H9 (cell line): ENCODE results near the gene FKBP11. TPM values are rescaled to one million over a fixed set of nuclear protein-coding genes. Genes with fewer than 3 reads are reported as not detected.

Experiments used
- DNase-seq: peaks from one replicate; pipeline ENCODE4 v3.0.0-alpha.2; 2017
- H2AFZ ChIP-seq: one replicate; pipeline ENCODE4 v1.6.1; 2013; ENCODE audit warnings: mild to moderate bottlenecking, low read length, control low read depth, moderate library complexity
- H2AK5ac ChIP-seq: 2 replicates; pipeline ENCODE4 v1.6.1; 2013; ENCODE audit warnings: low read length, control low read depth, mixed read lengths; ENCODE audit not compliant: insufficient read length
- H2BK120ac ChIP-seq: one replicate; pipeline ENCODE4 v1.6.1; 2013; ENCODE audit warnings: low read depth, mild to moderate bottlenecking, low read length, control low read depth, inconsistent platforms; ENCODE audit not compliant: poor library complexity, severe bottlenecking
- H2BK12ac ChIP-seq: 2 replicates; pipeline ENCODE4 v1.6.1; 2013; ENCODE audit warnings: low read length, control low read depth, mixed read lengths, low read depth; ENCODE audit not compliant: insufficient read length
- H2BK15ac ChIP-seq: 2 replicates; pipeline ENCODE4 v1.6.1; 2013; ENCODE audit warnings: low read depth, low read length, control low read depth
- H2BK20ac ChIP-seq: one replicate; pipeline ENCODE4 v1.6.1; 2013; ENCODE audit warnings: low read depth, mild to moderate bottlenecking, low read length, control low read depth, inconsistent platforms; ENCODE audit not compliant: poor library complexity, severe bottlenecking
- H2BK5ac ChIP-seq: 2 replicates; pipeline ENCODE4 v1.6.1; 2013; ENCODE audit warnings: low read length, control low read depth, mixed read lengths; ENCODE audit not compliant: insufficient read length
- H3K14ac ChIP-seq: 2 replicates; pipeline ENCODE4 v1.6.1; 2013; ENCODE audit warnings: low read length, control low read depth; ENCODE audit not compliant: insufficient read depth
- H3K18ac ChIP-seq: 2 replicates; pipeline ENCODE4 v1.6.1; 2013; ENCODE audit warnings: low read depth, mild to moderate bottlenecking, mixed read lengths, low read length, control low read depth; ENCODE audit not compliant: insufficient read length
- H3K23ac ChIP-seq: 2 replicates; pipeline ENCODE4 v1.6.1; 2013; ENCODE audit warnings: low read length, control low read depth, mixed read lengths, low read depth; ENCODE audit not compliant: insufficient read length
- H3K23me2 ChIP-seq: 2 replicates; pipeline ENCODE4 v1.6.1; 2013; ENCODE audit warnings: low read depth, mild to moderate bottlenecking, mixed read lengths, low read length, control low read depth; ENCODE audit not compliant: insufficient read length, poor library complexity, severe bottlenecking
- H3K27ac ChIP-seq: 2 replicates; pipeline ENCODE4 v1.5.1; 2013; ENCODE audit warnings: low read length, control low read depth, mixed read lengths, low read depth; ENCODE audit not compliant: insufficient read length
- H3K27me3 ChIP-seq: 2 replicates; pipeline ENCODE4 v1.6.1; 2013; ENCODE audit warnings: low read length, control low read depth, inconsistent platforms; ENCODE audit not compliant: insufficient read depth
- H3K4ac ChIP-seq: 2 replicates; pipeline ENCODE4 v1.6.1; 2013; ENCODE audit warnings: low read depth, mild to moderate bottlenecking, control low read depth, inconsistent platforms, low read length, moderate library complexity
- H3K4me1 ChIP-seq: 2 replicates; pipeline ENCODE4 v1.6.1; 2013; ENCODE audit warnings: low read length, control low read depth, inconsistent platforms; ENCODE audit not compliant: insufficient read depth
- H3K4me2 ChIP-seq: 2 replicates; pipeline ENCODE4 v1.6.1; 2013; ENCODE audit warnings: low read length, control low read depth, mixed read lengths; ENCODE audit not compliant: insufficient read length, insufficient read depth
- H3K56ac ChIP-seq: 2 replicates; pipeline ENCODE4 v1.6.1; 2013; ENCODE audit warnings: low read depth, mild to moderate bottlenecking, mixed read lengths, low read length, control low read depth; ENCODE audit not compliant: insufficient read length
- H3K79me1 ChIP-seq: 2 replicates; pipeline ENCODE4 v1.6.1; 2013; ENCODE audit warnings: low read depth, mild to moderate bottlenecking, moderate library complexity, low read length, control low read depth, inconsistent platforms; ENCODE audit not compliant: insufficient read depth, poor library complexity, severe bottlenecking
- H3K79me2 ChIP-seq: 2 replicates; pipeline ENCODE4 v1.6.1; 2013; ENCODE audit warnings: low read length, control low read depth, inconsistent platforms; ENCODE audit not compliant: insufficient read depth
- H3K9ac ChIP-seq: 2 replicates; pipeline ENCODE4 v1.6.1; 2013; ENCODE audit warnings: low read length, control low read depth, mixed read lengths; ENCODE audit not compliant: insufficient read length; ENCODE audit errors: extremely low read depth
- H3K9me3 ChIP-seq: one replicate; pipeline ENCODE4 v1.6.1; 2013; ENCODE audit warnings: low read depth, low read length, inconsistent platforms; ENCODE audit not compliant: control insufficient read depth
- H3T11ph ChIP-seq: one replicate; pipeline ENCODE4 v1.6.1; 2013; ENCODE audit warnings: mild to moderate bottlenecking, low read length, control low read depth, inconsistent platforms
- H4K20me1 ChIP-seq: one replicate; pipeline ENCODE4 v1.6.1; 2013; ENCODE audit not compliant: control insufficient read depth, insufficient read length, insufficient read depth
- H4K5ac ChIP-seq: 2 replicates; pipeline ENCODE4 v1.6.1; 2013; ENCODE audit warnings: low read depth, mild to moderate bottlenecking, mixed read lengths, low read length, control low read depth; ENCODE audit not compliant: insufficient read length
- H4K8ac ChIP-seq: replicated peaks from 2 replicates; pipeline ENCODE4 v1.6.1; 2013; ENCODE audit warnings: low read length, control low read depth, mixed read lengths, low read depth; ENCODE audit not compliant: insufficient read length
- H4K91ac ChIP-seq: 2 replicates; pipeline ENCODE4 v1.6.1; 2013; ENCODE audit warnings: low read depth, mild to moderate bottlenecking, moderate library complexity, mixed read lengths, low read length, control low read depth; ENCODE audit not compliant: insufficient read length
- H3K27ac Mint-ChIP-seq, 3 experiments: 2 replicates in 2 of 3; 3 replicates in 1 of 3; pipeline ENCODE4 v1.8.0; 2020 to 2021; ENCODE audit warnings: mixed read lengths in 3 of 3, mild to moderate bottlenecking in 1 of 3, moderate library complexity in 1 of 3
- H3K27me3 Mint-ChIP-seq: 2 replicates; pipeline ENCODE4 v1.8.0; 2021; ENCODE audit warnings: low read depth, mild to moderate bottlenecking, moderate library complexity, mixed read lengths
- H3K36me3 Mint-ChIP-seq, 3 experiments: 2 replicates in 2 of 3; 3 replicates in 1 of 3; pipeline ENCODE4 v1.8.0; 2020 to 2021; ENCODE audit warnings: low read depth in 3 of 3, mixed read lengths in 3 of 3; ENCODE audit not compliant: insufficient read depth in 1 of 3
- H3K4me1 Mint-ChIP-seq, 2 experiments: 2 replicates each; pipeline ENCODE4 v1.8.0; 2020; ENCODE audit warnings: mixed read lengths in 2 of 2
- H3K4me3 Mint-ChIP-seq, 2 experiments: 2 replicates in 1 of 2; 3 replicates in 1 of 2; pipeline ENCODE4 v1.8.0; 2020 to 2021; ENCODE audit warnings: mild to moderate bottlenecking in 2 of 2, mixed read lengths in 2 of 2, moderate library complexity in 1 of 2
- H3K9me3 Mint-ChIP-seq, 2 experiments: 2 replicates in 1 of 2; 3 replicates in 1 of 2; pipeline ENCODE4 v1.8.0; 2020; ENCODE audit warnings: mild to moderate bottlenecking in 2 of 2, mixed read lengths in 2 of 2, moderate library complexity in 1 of 2
- WGBS: extraction: QIAGEN DNeasy Blood & Tissue Kit; methylation state at CpG from one replicate; pipeline ENCODE4 v1.1.7; 2013; ENCODE audit warnings: missing lambda C conversion rate, low lambda C conversion rate, mixed read lengths; ENCODE audit not compliant: insufficient read length; ENCODE audit errors: extremely low coverage; 5-methylcytosine and 5-hydroxymethylcytosine counted together
- total RNA-seq: library from RNA; stranded (reverse); gene quantifications from 2 replicates; pipeline ENCODE4 v1.2.1, GENCODE V29; 2021
- TF ChIP-seq, protein P1 (sequence below): fragments of 200-600 bp; sonication (generic); conservative IDR thresholded peaks from 3 replicates; pipeline ENCODE4 v1.8.0; 2021; ENCODE audit warnings: antibody characterized with exemption, mild to moderate bottlenecking

The FKBP11 gene
- total RNA-seq, 1 experiment from 2014 or later, result 40.8 TPM

GRCh38 chr12:48934312-48934706, 9.0 kb upstream of the FKBP11 start:
- no CpG with 5 or more reads among the region's 1 CpG for WGBS
- Histone ChIP-seq H3K23me2 (no peaks in the 10 kb centered on the region), H3K9me3 (no peaks in the 10 kb centered on the region), H3T11ph (no peak overlapping the region), H4K20me1 (no peaks in the 10 kb centered on the region), H2BK12ac (no peak overlapping the region), H2AFZ (no peak overlapping the region), H3K79me1 (peaks cover 3% of the 10 kb centered on the region), H3K23ac (no peak overlapping the region), H3K56ac (no peak overlapping the region), H3K4ac (no peak overlapping the region), H2BK120ac (no peak overlapping the region), H3K14ac (no peak overlapping the region), H3K9ac (no peak overlapping the region), H3K27ac (no peak overlapping the region), H3K18ac (no peak overlapping the region), H4K5ac (no peak overlapping the region), H2AK5ac (no peak overlapping the region), H4K8ac (no peak overlapping the region), H3K27me3 (no peaks in the 10 kb centered on the region), H2BK20ac (no peak overlapping the region), H2BK15ac (no peak overlapping the region), H2BK5ac (no peak overlapping the region), H3K4me2 (no peak overlapping the region), H4K91ac (no peak overlapping the region), H3K79me2 (no peaks in the 10 kb centered on the region), H3K4me1 (no peaks in the 10 kb centered on the region)
- peak overlapping the region in 1 of 2 experiments; percentile 24; a peak in 1 of 5 replicates for H3K4me3 Mint-ChIP-seq
- no peak overlapping the region for H3K27ac Mint-ChIP-seq
- TF ChIP-seq, protein P1, sequence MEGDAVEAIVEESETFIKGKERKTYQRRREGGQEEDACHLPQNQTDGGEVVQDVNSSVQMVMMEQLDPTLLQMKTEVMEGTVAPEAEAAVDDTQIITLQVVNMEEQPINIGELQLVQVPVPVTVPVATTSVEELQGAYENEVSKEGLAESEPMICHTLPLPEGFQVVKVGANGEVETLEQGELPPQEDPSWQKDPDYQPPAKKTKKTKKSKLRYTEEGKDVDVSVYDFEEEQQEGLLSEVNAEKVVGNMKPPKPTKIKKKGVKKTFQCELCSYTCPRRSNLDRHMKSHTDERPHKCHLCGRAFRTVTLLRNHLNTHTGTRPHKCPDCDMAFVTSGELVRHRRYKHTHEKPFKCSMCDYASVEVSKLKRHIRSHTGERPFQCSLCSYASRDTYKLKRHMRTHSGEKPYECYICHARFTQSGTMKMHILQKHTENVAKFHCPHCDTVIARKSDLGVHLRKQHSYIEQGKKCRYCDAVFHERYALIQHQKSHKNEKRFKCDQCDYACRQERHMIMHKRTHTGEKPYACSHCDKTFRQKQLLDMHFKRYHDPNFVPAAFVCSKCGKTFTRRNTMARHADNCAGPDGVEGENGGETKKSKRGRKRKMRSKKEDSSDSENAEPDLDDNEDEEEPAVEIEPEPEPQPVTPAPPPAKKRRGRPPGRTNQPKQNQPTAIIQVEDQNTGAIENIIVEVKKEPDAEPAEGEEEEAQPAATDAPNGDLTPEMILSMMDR, result peak; percentile 62
- H3K27me3 Mint-ChIP-seq, result no peaks in the 10 kb centered on the region
- H3K4me1 Mint-ChIP-seq, result peaks cover 0 to 2% of the 10 kb centered on the region in 2 experiments; a peak in 2 of 4 replicates
- no peak for DNase-seq
- H3K9me3 Mint-ChIP-seq, result no peaks in the 10 kb centered on the region
- H3K36me3 Mint-ChIP-seq, result peaks cover 36 to 86% (median 78%) of the 10 kb centered on the region in 3 experiments
